ENCODE data around the gene ACVRL1. TPM values are rescaled to one million over a fixed set of nuclear protein-coding genes. Genes with fewer than 3 reads are reported as not detected.

The ACVRL1 gene
- 11.3 and 20.2 TPM in 2 replicates for total RNA-seq

DNA sequence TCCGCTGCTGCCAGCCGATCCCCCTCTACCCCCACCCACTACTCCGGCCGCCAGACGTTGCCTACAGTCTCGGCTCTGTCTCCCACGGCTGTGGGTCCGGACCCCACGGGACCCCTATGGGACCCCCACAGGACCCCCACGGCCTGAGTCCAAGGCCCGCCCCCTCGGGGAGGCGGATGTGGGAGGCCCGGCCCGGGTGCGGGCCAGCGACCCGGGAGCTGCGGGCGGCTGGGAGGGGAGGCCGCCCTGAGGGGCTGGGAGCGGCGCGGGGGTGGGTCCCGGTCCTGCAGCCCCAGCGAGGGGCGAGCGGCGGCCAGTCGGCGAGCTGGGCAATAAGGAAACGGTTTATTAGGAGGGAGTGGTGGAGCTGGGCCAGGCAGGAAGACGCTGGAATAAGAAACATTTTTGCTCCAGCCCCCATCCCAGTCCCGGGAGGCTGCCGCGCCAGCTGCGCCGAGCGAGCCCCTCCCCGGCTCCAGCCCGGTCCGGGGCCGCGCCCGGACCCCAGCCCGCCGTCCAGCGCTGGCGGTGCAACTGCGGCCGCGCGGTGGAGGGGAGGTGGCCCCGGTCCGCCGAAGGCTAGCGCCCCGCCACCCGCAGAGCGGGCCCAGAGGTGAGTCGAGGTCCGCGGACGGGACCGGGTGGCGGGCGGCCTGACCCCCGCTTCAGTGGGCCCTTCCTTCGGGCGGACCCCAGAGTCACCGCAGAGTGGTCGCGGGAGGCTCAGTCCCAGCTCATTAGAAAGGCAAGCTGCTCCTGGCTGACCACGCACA lies at the start of gene ACVRL1:
ACVRL1 (plus strand) TSS at position 422 of the 773 bp plus-strand sequence. CDS start 4,971 bp downstream, outside the sequence.

DNA sequence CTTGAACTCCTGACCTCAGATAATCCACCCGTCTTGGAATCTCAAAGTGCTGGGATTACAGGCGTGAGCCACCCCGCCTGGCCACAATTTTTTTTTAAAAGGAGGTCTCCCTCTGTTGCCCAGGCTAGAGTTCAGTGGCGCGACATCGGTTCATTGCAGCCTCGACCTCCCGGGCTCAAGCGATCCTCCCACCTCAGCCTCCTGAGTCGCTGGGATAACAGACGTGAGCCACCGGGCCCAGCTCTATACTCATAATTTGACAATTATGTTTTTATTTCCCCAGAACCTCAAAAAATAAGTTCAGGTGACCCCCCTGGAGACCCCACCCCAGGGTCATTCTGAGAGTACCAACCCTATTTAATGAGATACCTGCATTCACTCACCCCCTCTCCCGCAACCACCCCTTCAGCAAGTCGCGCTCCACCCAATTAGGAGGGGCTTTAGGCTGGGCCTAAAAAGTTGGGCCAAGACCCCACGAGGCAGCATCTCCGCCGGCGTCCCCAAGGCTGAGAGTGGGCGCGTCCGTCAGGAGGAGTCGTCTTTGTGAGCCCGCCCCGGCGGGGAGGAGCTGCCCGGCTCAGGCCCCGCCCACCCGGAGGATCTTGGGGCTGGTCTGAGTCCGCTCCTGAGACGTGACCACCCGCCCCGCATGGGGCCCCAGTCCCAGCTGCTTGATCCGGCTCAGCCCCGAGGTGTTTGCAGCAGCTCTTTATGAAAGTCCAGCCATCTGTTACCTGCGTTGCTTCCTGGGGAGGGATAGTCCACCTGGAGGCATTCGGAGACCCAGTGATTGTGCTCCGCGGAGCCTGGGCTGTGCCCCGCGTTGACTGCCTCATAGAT lies 19.6 kb upstream of the ACVRL1 start, which contains the start of gene ANKRD33:
ANKRD33 (plus strand) TSS at position 628 of the 840 bp plus-strand sequence; CDS start at position 712, 84 bp downstream.

DNA sequence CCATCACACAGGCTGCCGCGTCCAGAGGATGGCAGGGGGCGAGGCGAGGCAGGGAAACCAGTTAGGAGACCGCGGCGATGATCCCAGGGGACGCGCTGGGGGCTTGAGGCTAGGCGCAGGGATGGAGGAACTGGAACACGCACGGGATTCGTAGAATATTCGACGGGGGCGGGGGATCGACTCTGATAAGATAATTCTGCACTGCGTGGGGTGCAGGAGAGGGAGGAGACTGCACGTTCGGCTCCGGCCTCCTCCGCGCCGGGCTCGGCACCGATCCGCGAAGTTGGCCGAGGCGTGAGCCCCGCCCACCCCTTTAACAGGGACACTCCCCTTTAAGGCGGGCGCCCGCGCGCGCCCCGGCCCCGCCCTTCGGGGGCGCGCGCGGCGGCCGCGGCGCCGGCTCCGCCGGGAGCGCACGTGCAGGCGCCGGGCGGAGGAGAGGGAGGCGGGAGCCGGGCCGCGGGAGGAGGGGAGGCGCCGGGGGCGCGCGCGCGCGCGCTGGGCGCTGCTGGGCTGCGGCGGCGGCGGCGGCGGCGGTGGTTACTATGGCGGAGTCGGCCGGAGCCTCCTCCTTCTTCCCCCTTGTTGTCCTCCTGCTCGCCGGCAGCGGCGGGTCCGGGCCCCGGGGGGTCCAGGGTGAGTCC lies 44.0 kb downstream of the ACVRL1 start, which contains the start of gene ACVR1B:
ACVR1B (plus strand) TSS at position 501 of the 644 bp plus-strand sequence; CDS start at position 546, 45 bp downstream.

Other genes starting within 250 kb of the ACVRL1 start
- gene FIGNL2, start 58.8 kb upstream of the ACVRL1 start, total RNA-seq: under 0.01 TPM in 2 replicates
- gene ANKRD33, start 19.4 kb upstream of the ACVRL1 start, total RNA-seq: under 0.01 TPM in 1 of 2 replicates, not detected in the other
- gene ACVR1B, start 44.2 kb downstream of the ACVRL1 start, total RNA-seq: 5.0 and 6.1 TPM in 2 replicates
- gene TAMALIN, start 99.4 kb downstream of the ACVRL1 start, total RNA-seq: 6.1 and 6.2 TPM in 2 replicates
- 1.0 and 2.2 TPM in 2 replicates for gene NR4A1, start 143.9 kb downstream of the ACVRL1 start, total RNA-seq
- 50.7 and 52.3 TPM in 2 replicates for gene ATG101, start 162.5 kb downstream of the ACVRL1 start, total RNA-seq
- gene SMIM41, start 172.2 kb downstream of the ACVRL1 start, total RNA-seq: 0.17 TPM in 1 of 2 replicates, not detected in the other